Thyroid gland (tissue), 4 donors: ENCODE measurements around the gene NAP1L4. TPM values are rescaled to one million over a fixed set of nuclear protein-coding genes. Genes with fewer than 3 reads are reported as not detected.
"Not testable (repeated sequence)": the region's sequence is repeated elsewhere in the genome, so short reads cannot be mapped to it uniquely, and the experiment has no call there.

Experiments used
- DNase-seq, 2 donors: peaks; one replicate each; pipeline ENCODE4 v3.0.0-alpha.2; 2019
- H3K27ac ChIP-seq, 3 donors: fragments of 200-600 bp; sonication (generic); 1 replicate in 2 of 3; 2 replicates in 1 of 3; pipeline ENCODE4 v1.5.1; 2016 to 2019; ENCODE audit warnings: mild to moderate bottlenecking in 1 of 3, moderate library complexity in 1 of 3
- H3K27me3 ChIP-seq: fragments of 200-600 bp; sonication (generic); one replicate; pipeline ENCODE4 v1.5.1; 2019
- H3K36me3 ChIP-seq, 2 donors: fragments of 200-600 bp; sonication (generic); one replicate each; pipeline ENCODE4 v1.5.1; 2016 to 2019
- H3K4me1 ChIP-seq, 2 donors: fragments of 200-600 bp; sonication (generic); one replicate each; pipeline ENCODE4 v1.5.1; 2017 to 2019
- H3K4me3 ChIP-seq, 3 donors: fragments of 200-600 bp; sonication (generic); replicated peaks in 1 of 3; 1 replicate in 2 of 3; 2 replicates in 1 of 3; pipeline ENCODE4 v1.5.1; 2016; ENCODE audit warnings: mild to moderate bottlenecking in 1 of 3
- H3K9me3 ChIP-seq: fragments of 200-600 bp; sonication (generic); one replicate; pipeline ENCODE4 v1.5.1; 2017
- POLR2A ChIP-seq, 2 donors: fragments of 450-650 bp; IDR thresholded peaks; one replicate each; pipeline ENCODE4 v1.6.1; 2017; ENCODE audit warnings: antibody characterized with exemption in 2 of 2, mild to moderate bottlenecking in 2 of 2, moderate library complexity in 1 of 2
- WGBS, 2 donors: methylation state at CpG; one replicate each; pipeline ENCODE4 v1.1.5; 2017; 5-methylcytosine and 5-hydroxymethylcytosine counted together
- intact Hi-C: fragments of 100-400 bp; cut with DNase I; formaldehyde crosslinking; loops from one replicate; pipeline ENCODE4 v1.15.1; 2023
- total RNA-seq, 4 donors: library from RNA; depleted of rRNA; stranded (reverse); fragments of >200 nt; gene quantifications; one replicate each; pipeline ENCODE4 v1.2.3, GENCODE V29; 2016
- TF ChIP-seq, protein P1 (sequence below), 6 experiments: fragments of 200-600 bp in 3 of 6; fragments of 450-650 bp in 3 of 6; sonication (generic) in 3 of 6; IDR thresholded peaks; one replicate each; pipeline ENCODE4 v1.5.1; 2016 to 2019; ENCODE audit warnings: antibody characterized with exemption in 6 of 6, mild to moderate bottlenecking in 2 of 6, inconsistent platforms in 1 of 6, moderate library complexity in 1 of 6

NAP1L4 gene
- total RNA-seq, 4 donors from 2014 or later = 104 to 117 (median 108) TPM

DNA sequence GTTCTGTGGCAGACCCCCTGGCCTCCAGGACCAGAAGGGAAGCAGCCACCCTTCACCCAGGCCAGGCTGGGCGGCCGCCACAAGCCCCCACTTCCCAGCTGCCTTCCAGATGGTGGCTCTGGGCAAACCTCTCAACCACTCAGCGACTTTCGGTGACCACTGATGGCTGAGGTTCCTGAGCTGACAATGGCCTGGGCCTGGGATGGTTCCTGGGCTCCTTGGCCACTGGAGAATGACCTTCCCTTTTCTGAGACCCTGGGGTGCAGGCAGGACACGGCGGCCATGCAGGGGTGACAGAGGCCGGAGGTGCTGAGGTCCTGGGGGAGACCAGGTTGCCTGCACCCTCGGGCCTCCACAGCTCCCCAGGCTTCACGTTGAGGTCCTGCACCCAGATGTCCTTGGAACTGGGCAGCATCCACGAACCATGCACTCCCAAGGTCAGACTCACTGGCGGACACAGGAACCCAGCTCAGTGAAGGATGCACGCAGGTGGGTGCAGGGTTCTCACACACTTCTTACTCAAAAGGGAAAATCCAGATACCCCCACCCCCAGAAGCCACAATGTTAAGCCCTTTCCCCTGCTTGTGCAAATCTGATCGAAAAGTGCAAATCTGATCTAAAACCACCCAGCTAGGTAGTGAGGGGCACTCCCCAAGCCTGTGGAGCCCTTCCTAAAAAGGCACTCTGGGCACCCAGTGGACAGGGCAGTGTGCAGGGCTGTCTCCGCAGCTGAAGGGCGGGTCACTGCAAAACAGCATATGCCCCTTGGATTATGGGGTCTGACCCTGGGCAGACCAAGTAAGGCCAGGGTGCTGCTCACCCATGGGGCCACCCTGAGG lies 49.0 kb downstream of the NAP1L4 start:
- WGBS, 2 donors = 79 to 100% methylated on average over 5 to 11 of the region's 15 CpGs
- H3K36me3 ChIP-seq = no peaks in the 10 kb centered on the region
- H3K27ac ChIP-seq = peak overlapping the region; percentile 63 to 82 (median 76)
- intact Hi-C loops = no loop called here
- no peaks in the 10 kb centered on the region for H3K27me3 ChIP-seq
- H3K9me3 ChIP-seq = no peaks in the 10 kb centered on the region
- no peak for DNase-seq
- TF ChIP-seq, protein P1, sequence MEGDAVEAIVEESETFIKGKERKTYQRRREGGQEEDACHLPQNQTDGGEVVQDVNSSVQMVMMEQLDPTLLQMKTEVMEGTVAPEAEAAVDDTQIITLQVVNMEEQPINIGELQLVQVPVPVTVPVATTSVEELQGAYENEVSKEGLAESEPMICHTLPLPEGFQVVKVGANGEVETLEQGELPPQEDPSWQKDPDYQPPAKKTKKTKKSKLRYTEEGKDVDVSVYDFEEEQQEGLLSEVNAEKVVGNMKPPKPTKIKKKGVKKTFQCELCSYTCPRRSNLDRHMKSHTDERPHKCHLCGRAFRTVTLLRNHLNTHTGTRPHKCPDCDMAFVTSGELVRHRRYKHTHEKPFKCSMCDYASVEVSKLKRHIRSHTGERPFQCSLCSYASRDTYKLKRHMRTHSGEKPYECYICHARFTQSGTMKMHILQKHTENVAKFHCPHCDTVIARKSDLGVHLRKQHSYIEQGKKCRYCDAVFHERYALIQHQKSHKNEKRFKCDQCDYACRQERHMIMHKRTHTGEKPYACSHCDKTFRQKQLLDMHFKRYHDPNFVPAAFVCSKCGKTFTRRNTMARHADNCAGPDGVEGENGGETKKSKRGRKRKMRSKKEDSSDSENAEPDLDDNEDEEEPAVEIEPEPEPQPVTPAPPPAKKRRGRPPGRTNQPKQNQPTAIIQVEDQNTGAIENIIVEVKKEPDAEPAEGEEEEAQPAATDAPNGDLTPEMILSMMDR (IDR thresholded peaks at IDR 0.05) = no peak
- TF ChIP-seq POLR2A (IDR thresholded peaks at IDR 0.05) = no peak
- H3K4me1 ChIP-seq = peaks cover 35 to 62% of the 10 kb centered on the region in 2 donors
- H3K4me3 ChIP-seq = no peak overlapping the region

DNA sequence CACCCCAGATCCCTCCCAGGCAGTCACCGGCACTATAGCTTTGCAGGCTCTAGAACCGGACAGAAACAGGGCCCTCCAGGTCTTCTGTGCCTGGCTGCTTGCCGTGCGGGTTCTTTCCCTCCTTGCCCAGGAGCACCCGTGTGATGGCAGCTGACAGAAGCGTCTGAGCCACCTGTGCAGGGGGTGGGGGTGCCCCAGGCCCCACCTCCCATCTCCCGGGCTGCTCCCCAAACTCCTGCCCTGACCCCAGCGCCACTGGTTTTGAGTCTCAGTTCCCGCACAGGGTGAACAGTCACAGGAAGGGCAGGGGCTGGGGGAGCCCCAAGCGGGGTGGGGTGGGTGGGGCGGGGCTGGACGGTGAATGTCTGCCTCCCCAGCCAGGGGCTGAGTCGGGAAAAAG lies 49.7 kb downstream of the NAP1L4 start:
- peaks cover 35 to 62% of the 10 kb centered on the region in 2 donors for H3K4me1 ChIP-seq
- H3K27ac ChIP-seq = peak overlapping the region; percentile 63 to 82 (median 76)
- TF ChIP-seq, protein P1 (IDR thresholded peaks at IDR 0.05) = no peak
- TF ChIP-seq POLR2A (IDR thresholded peaks at IDR 0.05) = no peak
- H3K27me3 ChIP-seq = no peaks in the 10 kb centered on the region
- H3K36me3 ChIP-seq = no peaks in the 10 kb centered on the region
- peak in 1 of 2 donors; percentile 55 for DNase-seq
- no peak overlapping the region for H3K4me3 ChIP-seq
- WGBS, 2 donors = 44% methylated on average over 6 to 10 of the region's 13 CpGs
- intact Hi-C loops = no loop called here
- H3K9me3 ChIP-seq = no peaks in the 10 kb centered on the region

GRCh38 chr11:2940921-2941821 lies 51.0 kb downstream of the NAP1L4 start:
- no peaks in the 10 kb centered on the region for H3K27me3 ChIP-seq
- H3K4me3 ChIP-seq = no peak overlapping the region
- peak overlapping the region; percentile 63 to 81 (median 80) for H3K27ac ChIP-seq
- intact Hi-C loops = no loop called here
- no peaks in the 10 kb centered on the region for H3K36me3 ChIP-seq
- no peaks in the 10 kb centered on the region for H3K9me3 ChIP-seq
- peak; percentile 73 for DNase-seq
- H3K4me1 ChIP-seq = peaks cover 35 to 62% of the 10 kb centered on the region in 2 donors
- TF ChIP-seq POLR2A (IDR thresholded peaks at IDR 0.05) = no peak
- TF ChIP-seq, protein P1 (IDR thresholded peaks at IDR 0.05) = no peak
- WGBS, 2 donors = 41 to 48% methylated on average over 3 to 5 of the region's 10 CpGs

DNA sequence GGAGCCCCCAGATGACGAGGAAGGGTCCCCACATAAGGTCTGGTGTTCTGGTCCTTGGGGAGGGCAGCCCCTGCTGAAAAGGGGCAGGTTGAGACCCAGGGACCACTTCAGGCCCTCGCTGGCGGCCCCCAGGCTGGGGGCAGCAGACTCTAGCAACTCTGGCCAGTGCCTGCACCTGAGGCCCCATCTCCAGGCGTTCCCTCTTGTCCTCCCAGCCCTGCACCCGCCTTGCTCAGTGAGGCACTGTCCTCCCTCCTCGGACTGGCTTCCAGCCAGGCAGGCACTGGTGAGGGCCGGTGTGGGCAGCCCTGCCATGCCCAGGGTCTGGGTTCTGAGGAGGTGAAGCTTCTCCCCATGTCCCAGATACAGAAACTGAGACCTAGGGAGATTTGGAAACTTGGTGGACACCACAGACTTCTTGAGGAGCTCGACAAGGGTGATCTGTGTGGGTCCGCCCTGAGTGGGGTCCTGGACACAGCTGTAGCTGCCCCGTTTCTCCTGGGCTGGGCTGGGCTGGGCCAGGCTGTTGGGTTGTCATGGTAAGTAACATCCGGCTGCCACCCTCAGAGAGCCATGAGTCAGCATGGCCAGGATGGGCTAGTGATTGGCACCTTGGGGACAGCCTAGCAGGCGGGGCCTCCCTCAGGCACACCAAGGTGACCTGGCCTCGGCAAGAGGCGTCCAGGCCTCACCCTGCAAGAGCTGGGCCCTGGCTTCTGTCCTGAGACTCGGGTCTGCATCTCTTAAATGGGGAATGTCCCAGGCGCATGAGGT lies 51.8 kb downstream of the NAP1L4 start:
- DNase-seq = peak; percentile 65 to 79
- 53 to 58% methylated on average over 5 to 9 of the region's 16 CpGs for WGBS, 2 donors
- TF ChIP-seq, protein P1 (IDR thresholded peaks at IDR 0.05) = no peak
- TF ChIP-seq POLR2A (IDR thresholded peaks at IDR 0.05) = peak in 1 of 2 donors; percentile 24
- H3K27ac ChIP-seq = peak overlapping the region; percentile 63 to 81 (median 80)
- H3K4me3 ChIP-seq = no peak overlapping the region
- peaks cover 28 to 54% of the 10 kb centered on the region in 2 donors for H3K4me1 ChIP-seq
- H3K9me3 ChIP-seq = no peaks in the 10 kb centered on the region
- intact Hi-C loops = no loop called here
- H3K27me3 ChIP-seq = no peaks in the 10 kb centered on the region
- no peaks in the 10 kb centered on the region for H3K36me3 ChIP-seq

- H3K9me3 ChIP-seq, H3K36me3 ChIP-seq, H3K27me3 ChIP-seq, intact Hi-C loops, DNase-seq, H3K27ac ChIP-seq, H3K4me3 ChIP-seq: not testable (repeated sequence)
- H3K4me1 ChIP-seq = peaks cover 26 to 39% of the 10 kb centered on the region in 2 donors
- WGBS, 2 donors = 85 to 86% methylated on average over 19 to 20 of the region's 20 CpGs
Measured at GRCh38 chr11:2938458-2939418, 53.4 kb downstream of the NAP1L4 start.

DNA sequence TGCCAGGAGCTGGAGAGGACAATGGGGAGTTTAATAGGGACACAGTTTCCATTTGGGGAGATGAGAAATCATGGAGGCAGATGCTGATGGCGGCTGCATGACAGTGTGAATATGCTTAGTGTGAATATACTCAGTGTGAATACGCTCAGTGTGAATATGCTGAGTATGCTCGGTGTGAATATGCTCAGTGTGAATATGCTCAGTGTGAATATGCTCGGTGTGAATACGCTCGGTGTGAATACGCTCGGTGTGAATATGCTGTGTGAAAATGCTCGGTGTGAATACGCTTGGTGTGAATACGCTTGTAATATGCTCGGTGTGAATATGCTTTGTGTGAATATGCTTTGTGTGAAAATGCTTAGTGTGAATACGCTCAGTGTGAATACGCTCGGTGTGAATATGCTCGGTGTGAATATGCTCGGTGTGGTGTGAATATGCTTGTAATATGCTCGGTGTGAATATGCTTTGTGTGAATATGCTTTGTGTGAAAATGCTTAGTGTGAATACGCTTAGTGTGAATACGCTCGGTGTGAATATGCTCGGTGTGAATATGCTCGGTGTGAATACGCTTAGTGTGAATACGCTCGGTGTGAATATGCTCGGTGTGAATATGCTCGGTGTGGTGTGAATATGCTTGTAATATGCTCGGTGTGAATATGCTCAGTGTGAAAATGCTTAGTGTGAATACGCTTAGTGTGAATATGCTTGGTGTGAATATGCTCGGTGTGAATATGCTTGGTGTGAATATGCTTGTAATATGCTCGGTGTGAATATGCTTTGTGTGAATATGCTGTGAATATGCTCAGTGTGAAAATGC lies 54.3 kb downstream of the NAP1L4 start:
- H3K4me1 ChIP-seq = peaks cover 26 to 32% of the 10 kb centered on the region in 2 donors
- H3K4me3 ChIP-seq, H3K27ac ChIP-seq, H3K36me3 ChIP-seq, intact Hi-C loops, DNase-seq, H3K9me3 ChIP-seq, H3K27me3 ChIP-seq: not testable (repeated sequence)
- 85 to 87% methylated on average over 32 of the region's 32 CpGs for WGBS, 2 donors
